Duodenal mucosa (tissue), 2 donors: ENCODE measurements around the gene GRID2.

Experiments used
- H3K27ac ChIP-seq: one replicate; pipeline ENCODE4 v1.7.0; 2013; ENCODE audit warnings: low read depth, low read length
- H3K27me3 ChIP-seq, 2 donors: one replicate each; pipeline ENCODE4 v1.7.0; 2013; ENCODE audit warnings: low read length in 2 of 2, control low read depth in 1 of 2; ENCODE audit not compliant: insufficient read depth in 2 of 2, control insufficient read depth in 1 of 2
- H3K36me3 ChIP-seq, 2 donors: one replicate each; pipeline ENCODE4 v1.7.0; 2013; ENCODE audit warnings: low read length in 2 of 2, control low read depth in 1 of 2; ENCODE audit not compliant: insufficient read depth in 2 of 2, control insufficient read depth in 1 of 2
- H3K4me1 ChIP-seq, 2 donors: one replicate each; pipeline ENCODE4 v1.7.0; 2013; ENCODE audit warnings: low read length in 2 of 2, control low read depth in 1 of 2; ENCODE audit not compliant: insufficient read depth in 2 of 2, control insufficient read depth in 1 of 2
- H3K4me3 ChIP-seq, 2 donors: one replicate each; pipeline ENCODE4 v1.7.0; 2013; ENCODE audit warnings: low read length in 2 of 2, low read depth in 1 of 2
- H3K9ac ChIP-seq, 2 donors: one replicate each; pipeline ENCODE4 v1.7.0; 2013; ENCODE audit warnings: low read length in 2 of 2, low read depth in 1 of 2
- H3K9me3 ChIP-seq, 2 donors: one replicate each; pipeline ENCODE4 v1.7.0; 2013; ENCODE audit warnings: low read length in 2 of 2, control low read depth in 1 of 2; ENCODE audit not compliant: control insufficient read depth in 1 of 2

Gene GRID2

GRCh38 chr4:93216646-93217045 is 912.9 kb downstream of the GRID2 start:
- Histone ChIP-seq H3K9ac (no peak overlapping the region), H3K27ac (no peak overlapping the region), H3K4me3 (no peak overlapping the region), H3K9me3 (no peaks in the 10 kb centered on the region), H3K27me3 (no peaks in the 10 kb centered on the region), H3K36me3 (no peaks in the 10 kb centered on the region), H3K4me1 (no peaks in the 10 kb centered on the region)

- Histone ChIP-seq H3K4me3 (no peak overlapping the region), H3K36me3 (no peaks in the 10 kb centered on the region), H3K27me3 (no peaks in the 10 kb centered on the region), H3K9ac (no peak overlapping the region), H3K4me1 (no peaks in the 10 kb centered on the region), H3K9me3 (no peaks in the 10 kb centered on the region), H3K27ac (no peak overlapping the region)
Observed at GRCh38 chr4:93217431-93217830, 913.7 kb downstream of the GRID2 start.

- H3K4me3 ChIP-seq: no peak overlapping the region
- no peaks in the 10 kb centered on the region for H3K4me1 ChIP-seq
- H3K9me3 ChIP-seq: no peaks in the 10 kb centered on the region
- H3K27ac ChIP-seq: no peak overlapping the region
- H3K36me3 ChIP-seq: no peaks in the 10 kb centered on the region
- H3K27me3 ChIP-seq: no peaks in the 10 kb centered on the region
- no peak overlapping the region for H3K9ac ChIP-seq
Observed at GRCh38 chr4:93221771-93222170, 918.0 kb downstream of the GRID2 start.

GRCh38 chr4:93228021-93228420 is 924.3 kb downstream of the GRID2 start:
- Histone ChIP-seq H3K27me3 (no peaks in the 10 kb centered on the region), H3K9me3 (no peaks in the 10 kb centered on the region)

GRCh38 chr4:93232883-93233282 is 929.1 kb downstream of the GRID2 start:
- no peaks in the 10 kb centered on the region for H3K36me3 ChIP-seq
- no peaks in the 10 kb centered on the region for H3K27me3 ChIP-seq
- H3K4me3 ChIP-seq: no peak overlapping the region
- H3K4me1 ChIP-seq: no peaks in the 10 kb centered on the region
- no peak overlapping the region for H3K9ac ChIP-seq
- H3K9me3 ChIP-seq: no peaks in the 10 kb centered on the region
- no peak overlapping the region for H3K27ac ChIP-seq

More at GRCh38 chr4:93228021-93228420, 924.3 kb downstream of the GRID2 start:
- Histone ChIP-seq H3K4me1 (no peaks in the 10 kb centered on the region), H3K36me3 (no peaks in the 10 kb centered on the region), H3K4me3 (no peak overlapping the region), H3K27ac (no peak overlapping the region), H3K9ac (no peak overlapping the region)

GRCh38 chr4:93237521-93237920 is 933.8 kb downstream of the GRID2 start:
- Histone ChIP-seq H3K36me3 (no peaks in the 10 kb centered on the region), H3K9me3 (no peaks in the 10 kb centered on the region), H3K4me1 (no peaks in the 10 kb centered on the region), H3K27ac (no peak overlapping the region), H3K4me3 (no peak overlapping the region), H3K9ac (no peak overlapping the region), H3K27me3 (no peaks in the 10 kb centered on the region)

- no peaks in the 10 kb centered on the region for H3K9me3 ChIP-seq
- no peaks in the 10 kb centered on the region for H3K4me1 ChIP-seq
- H3K9ac ChIP-seq: no peak overlapping the region
- no peaks in the 10 kb centered on the region for H3K36me3 ChIP-seq
- H3K27ac ChIP-seq: no peak overlapping the region
- H3K4me3 ChIP-seq: no peak overlapping the region
- H3K27me3 ChIP-seq: no peaks in the 10 kb centered on the region
Observed at GRCh38 chr4:93243262-93243661, 939.5 kb downstream of the GRID2 start.

- Histone ChIP-seq H3K36me3 (no peaks in the 10 kb centered on the region), H3K4me1 (no peaks in the 10 kb centered on the region), H3K9ac (no peak overlapping the region), H3K27ac (no peak overlapping the region), H3K4me3 (no peak overlapping the region), H3K9me3 (no peaks in the 10 kb centered on the region), H3K27me3 (no peaks in the 10 kb centered on the region)
Observed at GRCh38 chr4:93261207-93261606, 957.4 kb downstream of the GRID2 start.

- Histone ChIP-seq H3K4me1 (no peaks in the 10 kb centered on the region), H3K9ac (no peak overlapping the region)
Observed at GRCh38 chr4:93263166-93263565, 959.4 kb downstream of the GRID2 start.

GRCh38 chr4:93267747-93268146 is 964.0 kb downstream of the GRID2 start:
- no peaks in the 10 kb centered on the region for H3K27me3 ChIP-seq
- no peak overlapping the region for H3K4me3 ChIP-seq
- no peaks in the 10 kb centered on the region for H3K4me1 ChIP-seq
- H3K36me3 ChIP-seq: no peaks in the 10 kb centered on the region
- no peaks in the 10 kb centered on the region for H3K9me3 ChIP-seq
- no peak overlapping the region for H3K27ac ChIP-seq
- no peak overlapping the region for H3K9ac ChIP-seq

More at GRCh38 chr4:93263166-93263565, 959.4 kb downstream of the GRID2 start:
- no peak overlapping the region for H3K4me3 ChIP-seq
- H3K27me3 ChIP-seq: no peaks in the 10 kb centered on the region
- H3K36me3 ChIP-seq: no peaks in the 10 kb centered on the region
- H3K27ac ChIP-seq: no peak overlapping the region
- no peaks in the 10 kb centered on the region for H3K9me3 ChIP-seq

- Histone ChIP-seq H3K36me3 (no peaks in the 10 kb centered on the region), H3K9me3 (no peaks in the 10 kb centered on the region), H3K4me1 (no peaks in the 10 kb centered on the region), H3K27ac (no peak overlapping the region), H3K4me3 (no peak overlapping the region), H3K27me3 (no peaks in the 10 kb centered on the region), H3K9ac (no peak overlapping the region)
Observed at GRCh38 chr4:93285346-93285745, 981.6 kb downstream of the GRID2 start.
